ENCODE data around the gene PLEKHH1. TPM values are rescaled to one million over a fixed set of nuclear protein-coding genes. Genes with fewer than 3 reads are reported as not detected.
"Not testable (repeated sequence)": the region's sequence is repeated elsewhere in the genome, so short reads cannot be mapped to it uniquely, and the experiment has no call there.

The PLEKHH1 gene
- total RNA-seq, 1 donor from 2014 or later, result 1.7 TPM

- intact Hi-C loops (cut with micrococcal nuclease), result no loop called here
- H3K9me3 Mint-ChIP-seq, result peaks cover 4% of the 10 kb centered on the region
These were observed 70.0 kb downstream of the PLEKHH1 start for GRCh38 chr14:67602995-67603545.

GRCh38 chr14:67607646-67608045 is 74.6 kb downstream of the PLEKHH1 start:
- H3K4me3 Mint-ChIP-seq, result no peak overlapping the region
- intact Hi-C loops (cut with micrococcal nuclease), result no loop called here
- DNase-seq, result no peak
- no peaks in the 10 kb centered on the region for H3K9me3 Mint-ChIP-seq
- H3K4me1 Mint-ChIP-seq, result peaks cover 2% of the 10 kb centered on the region
- H3K27me3 Mint-ChIP-seq, result peaks cover 15% of the 10 kb centered on the region
- H3K36me3 Mint-ChIP-seq (ENCODE audit: low read depth), result no peaks in the 10 kb centered on the region
- no peak overlapping the region for H3K27ac Mint-ChIP-seq

More at GRCh38 chr14:67602995-67603545, 70.0 kb downstream of the PLEKHH1 start:
- Mint-ChIP-seq H3K4me1 (peaks cover 20% of the 10 kb centered on the region), H3K4me3 (no peak overlapping the region), H3K27me3 (peaks cover 18% of the 10 kb centered on the region), H3K36me3 (ENCODE audit: low read depth) (peaks cover 2% of the 10 kb centered on the region), H3K27ac (no peak overlapping the region)
- no peak for DNase-seq

DNA sequence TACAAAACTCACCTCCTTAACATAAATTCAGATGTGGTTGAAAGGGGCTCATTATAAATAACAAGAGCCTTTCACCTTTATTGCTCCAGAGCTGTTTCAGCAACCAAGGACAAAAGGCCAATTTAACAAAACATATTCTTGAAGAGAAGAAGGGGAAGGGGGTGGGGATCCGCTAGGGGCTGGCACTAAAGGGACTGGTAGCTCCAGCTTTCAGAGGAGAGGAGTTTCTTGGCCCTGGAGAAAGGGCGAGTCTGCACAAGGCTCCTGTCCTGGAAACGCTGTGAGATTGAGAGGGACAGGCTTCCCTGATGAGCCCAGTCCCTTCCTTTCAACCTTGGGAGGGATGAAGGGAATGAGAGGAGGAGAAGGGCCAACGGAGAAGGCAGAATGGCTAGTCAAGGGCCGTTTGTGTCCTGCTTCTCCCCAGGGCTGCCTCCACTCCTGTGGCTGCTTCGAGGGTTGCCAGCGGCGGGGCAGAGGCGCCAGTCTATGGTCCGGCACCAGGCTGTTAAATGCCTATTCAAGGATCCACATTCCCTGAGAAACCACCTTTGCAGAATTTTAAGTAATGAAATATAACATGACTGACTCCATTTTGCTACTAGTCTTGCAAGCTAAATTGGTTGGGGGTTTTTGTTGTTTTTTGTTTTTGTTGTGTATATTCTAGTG is 76.7 kb downstream of the PLEKHH1 start:
- Mint-ChIP-seq H3K9me3 (no peaks in the 10 kb centered on the region), H3K27ac (no peak overlapping the region), H3K4me1 (peaks cover 2% of the 10 kb centered on the region), H3K4me3 (no peak overlapping the region), H3K27me3 (peaks cover 8% of the 10 kb centered on the region), H3K36me3 (ENCODE audit: low read depth) (no peaks in the 10 kb centered on the region)
- DNase-seq, result no peak
- intact Hi-C loops (cut with micrococcal nuclease), result no loop called here

- DNase-seq, result no peak
- Mint-ChIP-seq H3K27ac (no peak overlapping the region), H3K36me3 (ENCODE audit: low read depth) (no peaks in the 10 kb centered on the region), H3K27me3 (peaks cover 8% of the 10 kb centered on the region), H3K9me3 (no peaks in the 10 kb centered on the region), H3K4me3 (no peak overlapping the region), H3K4me1 (peaks cover 2% of the 10 kb centered on the region)
- intact Hi-C loops (cut with micrococcal nuclease), result no loop called here
These were observed 77.4 kb downstream of the PLEKHH1 start for GRCh38 chr14:67610491-67610890.

DNA sequence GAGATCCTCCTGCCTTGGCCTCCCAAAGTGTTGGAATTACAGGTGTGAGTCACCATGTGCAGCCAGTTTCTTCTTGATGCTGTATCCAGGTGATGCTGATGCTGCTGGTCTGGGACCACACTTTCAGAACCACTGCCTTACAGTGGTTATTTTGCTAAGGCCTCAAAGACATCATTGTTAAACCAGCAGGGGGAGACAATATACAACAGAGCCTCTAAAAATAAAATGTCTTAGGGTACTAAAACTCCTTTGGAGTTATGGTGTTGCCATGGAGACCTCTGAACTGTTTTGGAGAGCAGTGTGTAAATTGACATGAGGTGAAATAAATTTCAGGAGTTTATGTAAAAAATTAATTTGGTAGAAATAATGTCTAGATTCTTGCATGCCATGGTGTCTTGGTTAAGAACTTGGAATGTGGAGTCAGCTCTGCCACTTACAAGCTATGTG is 85.5 kb downstream of the PLEKHH1 start:
- Mint-ChIP-seq H3K27me3 (peaks cover 17% of the 10 kb centered on the region), H3K27ac (peak overlapping the region; percentile 63), H3K4me1 (peaks cover 33% of the 10 kb centered on the region), H3K4me3 (peak overlapping the region; percentile 92), H3K9me3 (no peaks in the 10 kb centered on the region), H3K36me3 (ENCODE audit: low read depth) (peaks cover 1% of the 10 kb centered on the region)
- peak; percentile 83 for DNase-seq
- intact Hi-C loops (cut with micrococcal nuclease), result loop anchor here (1.0 to 5.0 kb wide), 6 partner anchors 18 to 199 kb away; partner anchors contain the start of genes PIGH, RAD51B, RDH11 and VTI1B

GRCh38 chr14:67619446-67620216 is 86.5 kb downstream of the PLEKHH1 start, which contains the start of gene ARG2:
Gene ARG2, plus strand, starts transcription at chr14:67619920. Its CDS starts 58 bp downstream, at chr14:67619978.
- Mint-ChIP-seq H3K9me3 (no peaks in the 10 kb centered on the region), H3K36me3 (ENCODE audit: low read depth) (peaks cover 1% of the 10 kb centered on the region)
- intact Hi-C loops (cut with micrococcal nuclease), result loop anchor here (1.0 to 5.0 kb wide), 4 partner anchors 19 to 198 kb away; partner anchors contain the start of genes PIGH, RAD51B, RDH11 and VTI1B

DNA sequence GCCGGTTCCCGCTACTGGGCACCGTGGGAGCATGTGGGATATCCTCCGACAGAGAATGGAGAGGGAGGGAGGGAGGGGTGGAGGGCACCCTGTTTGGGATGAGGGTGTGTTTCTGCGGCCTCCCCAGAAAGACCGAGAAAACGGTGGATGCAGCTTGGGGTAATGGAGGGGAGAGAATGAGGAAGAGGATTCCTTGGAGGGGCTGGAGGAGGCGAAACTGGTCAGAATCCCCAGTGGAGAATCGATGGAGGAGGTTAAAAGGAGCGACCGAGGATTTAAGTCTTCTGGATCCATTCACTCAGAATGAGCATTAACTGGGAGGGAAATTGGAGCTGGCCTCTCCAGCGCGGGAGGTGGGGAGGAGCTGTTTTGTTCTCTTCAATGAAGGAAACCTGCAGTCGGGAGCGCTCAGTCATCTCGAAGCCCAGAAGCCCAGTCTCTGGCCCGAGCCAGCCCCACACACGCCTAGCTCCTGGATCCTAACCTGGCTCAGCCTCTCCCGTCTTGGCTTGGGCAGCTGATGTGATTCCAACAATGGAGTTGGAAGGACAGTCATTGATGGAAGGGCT is 87.2 kb downstream of the PLEKHH1 start:
- peak; percentile 69 for DNase-seq
- peak overlapping the region; percentile 92 for H3K4me3 Mint-ChIP-seq
- peak overlapping the region; percentile 70 for H3K27ac Mint-ChIP-seq
- H3K9me3 Mint-ChIP-seq, result no peaks in the 10 kb centered on the region
- H3K36me3 Mint-ChIP-seq (ENCODE audit: low read depth), result peaks cover 1% of the 10 kb centered on the region
- intact Hi-C loops (cut with micrococcal nuclease), result no loop called here
- H3K4me1 Mint-ChIP-seq, result peaks cover 33% of the 10 kb centered on the region
- peaks cover 13% of the 10 kb centered on the region for H3K27me3 Mint-ChIP-seq

More at GRCh38 chr14:67619446-67620216, 86.5 kb downstream of the PLEKHH1 start, which contains the start of gene ARG2:
- peak within 1 kb of the TSS; percentile 92 for H3K4me3 Mint-ChIP-seq
- H3K27me3 Mint-ChIP-seq, result peaks cover 15% of the 10 kb centered on the region
- peak; percentile 99 for DNase-seq
- H3K4me1 Mint-ChIP-seq, result peaks cover 33% of the 10 kb centered on the region
- peak within 1 kb of the TSS; percentile 85 for H3K27ac Mint-ChIP-seq

DNA sequence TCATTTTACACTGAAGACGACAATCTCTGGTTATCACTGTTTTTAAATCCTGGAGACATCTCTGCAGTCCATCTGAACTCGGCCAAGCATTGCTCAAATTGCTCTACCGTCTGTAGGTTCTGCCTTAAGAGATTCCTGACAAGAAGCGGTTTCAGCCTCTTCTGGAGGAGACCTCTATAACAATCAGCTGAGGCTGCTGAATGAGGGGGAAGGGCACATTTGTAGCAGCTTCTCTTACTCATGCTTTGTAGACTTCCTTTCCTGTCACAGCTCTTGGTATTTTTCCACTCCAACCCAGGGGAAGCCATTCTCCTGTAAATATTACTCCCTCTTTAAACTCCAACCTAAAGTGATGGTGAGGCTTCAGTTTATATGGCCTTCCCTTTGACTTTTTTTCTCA is 89.6 kb downstream of the PLEKHH1 start:
- H3K4me1 Mint-ChIP-seq, result peaks cover 33% of the 10 kb centered on the region
- peak overlapping the region; percentile 7 for H3K4me3 Mint-ChIP-seq

GRCh38 chr14:67623114-67623513 is 90.0 kb downstream of the PLEKHH1 start:
- peak overlapping the region; percentile 53 for H3K27ac Mint-ChIP-seq
- H3K36me3 Mint-ChIP-seq (ENCODE audit: low read depth), result peaks cover 1% of the 10 kb centered on the region
- H3K27me3 Mint-ChIP-seq, result peaks cover 10% of the 10 kb centered on the region
- no peak for DNase-seq
- peaks cover 33% of the 10 kb centered on the region for H3K4me1 Mint-ChIP-seq
- intact Hi-C loops (cut with micrococcal nuclease), result no loop called here
- peak overlapping the region; percentile 7 for H3K4me3 Mint-ChIP-seq
- H3K9me3 Mint-ChIP-seq, result no peaks in the 10 kb centered on the region

More for the DNA sequence above, 89.6 kb downstream of the PLEKHH1 start:
- H3K27ac Mint-ChIP-seq, result peak overlapping the region; percentile 53
- peaks cover 1% of the 10 kb centered on the region for H3K36me3 Mint-ChIP-seq (ENCODE audit: low read depth)
- no peaks in the 10 kb centered on the region for H3K9me3 Mint-ChIP-seq
- peak; percentile 64 for DNase-seq
- intact Hi-C loops (cut with micrococcal nuclease), result no loop called here
- H3K27me3 Mint-ChIP-seq, result peaks cover 10% of the 10 kb centered on the region

- DNase-seq; H3K27me3 Mint-ChIP-seq; H3K36me3 Mint-ChIP-seq (ENCODE audit: low read depth); H3K27ac Mint-ChIP-seq; intact Hi-C loops (cut with micrococcal nuclease); H3K4me3 Mint-ChIP-seq; H3K9me3 Mint-ChIP-seq: not testable (repeated sequence)
- H3K4me1 Mint-ChIP-seq, result peaks cover 14% of the 10 kb centered on the region
These were observed 93.0 kb downstream of the PLEKHH1 start for GRCh38 chr14:67626131-67626530.

DNA sequence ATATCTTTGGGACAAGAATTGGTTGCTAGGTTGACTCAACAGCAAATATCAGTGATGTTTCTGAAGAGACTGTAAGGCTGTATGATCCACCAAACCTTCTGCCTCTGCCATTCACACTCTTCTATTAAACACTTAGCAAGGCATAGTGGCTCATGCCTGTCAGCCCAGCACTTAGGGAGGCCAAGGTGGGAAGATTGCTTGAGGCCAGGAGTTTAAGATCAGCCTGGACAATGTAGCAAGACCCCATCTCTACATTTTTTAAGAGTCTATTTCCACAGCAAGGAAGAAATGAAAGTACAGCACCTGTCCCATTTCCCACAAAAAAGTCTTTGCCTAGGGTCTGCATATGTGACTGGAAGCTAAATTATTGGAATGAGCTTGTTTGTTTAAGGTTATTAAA is 94.4 kb downstream of the PLEKHH1 start:
- no peaks in the 10 kb centered on the region for H3K9me3 Mint-ChIP-seq
- no peaks in the 10 kb centered on the region for H3K36me3 Mint-ChIP-seq (ENCODE audit: low read depth)
- intact Hi-C loops (cut with micrococcal nuclease), result no loop called here
- DNase-seq, result no peak
- no peaks in the 10 kb centered on the region for H3K27me3 Mint-ChIP-seq
- no peak overlapping the region for H3K27ac Mint-ChIP-seq
- H3K4me1 Mint-ChIP-seq, result peaks cover 9% of the 10 kb centered on the region
- H3K4me3 Mint-ChIP-seq, result no peak overlapping the region

GRCh38 chr14:67630186-67630585 is 97.1 kb downstream of the PLEKHH1 start:
- no peaks in the 10 kb centered on the region for H3K4me1 Mint-ChIP-seq
- intact Hi-C loops (cut with micrococcal nuclease), result no loop called here
- no peaks in the 10 kb centered on the region for H3K36me3 Mint-ChIP-seq (ENCODE audit: low read depth)
- no peak for DNase-seq
- no peak overlapping the region for H3K27ac Mint-ChIP-seq
- no peak overlapping the region for H3K4me3 Mint-ChIP-seq
- no peaks in the 10 kb centered on the region for H3K27me3 Mint-ChIP-seq
- no peaks in the 10 kb centered on the region for H3K9me3 Mint-ChIP-seq

DNA sequence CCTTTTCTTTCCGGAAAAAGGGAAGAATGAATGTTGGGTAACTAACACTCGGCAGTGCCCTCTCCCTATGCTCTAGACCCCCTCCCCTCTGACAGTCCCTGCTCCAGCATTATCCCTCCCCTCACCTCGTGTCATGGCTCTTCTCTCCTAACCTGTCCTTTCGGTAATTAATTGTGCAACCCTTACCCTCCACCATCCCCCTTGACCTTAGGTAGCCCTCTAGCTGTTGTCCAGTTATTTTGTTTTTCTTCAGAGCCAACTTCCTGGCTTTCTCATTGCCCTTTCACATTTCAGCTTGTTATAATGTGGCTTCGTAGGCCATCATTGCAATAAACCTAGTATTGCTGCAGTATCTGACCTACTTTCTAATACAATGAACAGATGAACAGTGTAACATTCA is 97.8 kb downstream of the PLEKHH1 start:
- no peaks in the 10 kb centered on the region for H3K4me1 Mint-ChIP-seq
- H3K27ac Mint-ChIP-seq, result no peak overlapping the region
- H3K27me3 Mint-ChIP-seq, result no peaks in the 10 kb centered on the region
- no peaks in the 10 kb centered on the region for H3K36me3 Mint-ChIP-seq (ENCODE audit: low read depth)
- no peak overlapping the region for H3K4me3 Mint-ChIP-seq
- DNase-seq, result no peak
- intact Hi-C loops (cut with micrococcal nuclease), result no loop called here
- no peaks in the 10 kb centered on the region for H3K9me3 Mint-ChIP-seq

Data from activated CD4-positive, alpha-beta T cell treated with anti-CD3 and anti-CD28 coated beads, Interleukin-2, amount 10 ng/mL, durations not matched to agents 24 days and 14 days (primary cell).